ENCODE measurements around the gene PRXL2C. TPM values are rescaled to one million over a fixed set of nuclear protein-coding genes. Genes with fewer than 3 reads are reported as not detected.

PRXL2C gene
- total and polyA plus RNA-seq, 2 donors (not counting 1 experiment from before 2014, with no cell fraction given), result 10.9 to 16.1 TPM

DNA sequence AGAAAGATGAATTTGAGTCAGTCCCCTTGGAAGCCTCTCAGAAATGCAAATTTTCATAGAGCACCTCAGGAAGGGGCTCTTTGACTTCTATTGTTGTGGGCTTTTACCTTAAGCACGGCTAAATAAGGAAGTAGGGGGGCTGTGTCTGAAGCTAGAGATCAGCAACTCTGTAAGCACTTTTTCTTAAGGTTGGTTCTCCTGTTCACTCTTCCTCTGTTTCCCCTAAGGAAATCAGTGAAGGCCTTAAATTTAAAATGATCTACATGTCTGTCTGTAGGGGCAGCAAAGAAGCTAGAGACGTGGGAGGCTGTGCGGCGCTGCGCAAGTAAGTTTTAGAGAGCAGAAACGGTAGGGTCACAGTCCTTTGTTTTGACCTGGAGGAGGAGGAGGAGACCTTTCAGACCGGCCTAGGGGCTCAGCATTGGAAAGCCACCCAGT lies 34.3 kb downstream of the PRXL2C start:
- TF ChIP-seq, protein P1, sequence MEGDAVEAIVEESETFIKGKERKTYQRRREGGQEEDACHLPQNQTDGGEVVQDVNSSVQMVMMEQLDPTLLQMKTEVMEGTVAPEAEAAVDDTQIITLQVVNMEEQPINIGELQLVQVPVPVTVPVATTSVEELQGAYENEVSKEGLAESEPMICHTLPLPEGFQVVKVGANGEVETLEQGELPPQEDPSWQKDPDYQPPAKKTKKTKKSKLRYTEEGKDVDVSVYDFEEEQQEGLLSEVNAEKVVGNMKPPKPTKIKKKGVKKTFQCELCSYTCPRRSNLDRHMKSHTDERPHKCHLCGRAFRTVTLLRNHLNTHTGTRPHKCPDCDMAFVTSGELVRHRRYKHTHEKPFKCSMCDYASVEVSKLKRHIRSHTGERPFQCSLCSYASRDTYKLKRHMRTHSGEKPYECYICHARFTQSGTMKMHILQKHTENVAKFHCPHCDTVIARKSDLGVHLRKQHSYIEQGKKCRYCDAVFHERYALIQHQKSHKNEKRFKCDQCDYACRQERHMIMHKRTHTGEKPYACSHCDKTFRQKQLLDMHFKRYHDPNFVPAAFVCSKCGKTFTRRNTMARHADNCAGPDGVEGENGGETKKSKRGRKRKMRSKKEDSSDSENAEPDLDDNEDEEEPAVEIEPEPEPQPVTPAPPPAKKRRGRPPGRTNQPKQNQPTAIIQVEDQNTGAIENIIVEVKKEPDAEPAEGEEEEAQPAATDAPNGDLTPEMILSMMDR (IDR thresholded peaks at IDR 0.05), result no peak
- TF ChIP-seq EZH2 (IDR thresholded peaks at IDR 0.05; ENCODE audit: borderline replicate concordance, insufficient read depth, low read depth, low read length, poor library complexity, severe bottlenecking), result no peak
- Mint-ChIP-seq H3K27me3 (peaks cover 41% of the 10 kb centered on the region), H3K4me3 (peak overlapping the region; percentile 63), H3K9me3 (ENCODE audit: insufficient read depth) (no peaks in the 10 kb centered on the region), H3K4me1 (peaks cover 7% of the 10 kb centered on the region), H3K27ac (no peak overlapping the region)
- H3K27ac ChIP-seq (ENCODE audit: low read length in 2 of 2), result no peak overlapping the region
- H3K9ac ChIP-seq (ENCODE audit: low read length), result no peak overlapping the region
- no peak overlapping the region for H3K4me2 ChIP-seq (replicated peaks; ENCODE audit: low read depth, low read length, poor library complexity, severe bottlenecking)
- peak; percentile 17 for DNase-seq
- H3K4me1 ChIP-seq (ENCODE audit: control insufficient read depth in 2 of 2, insufficient read depth in 2 of 2, low read length in 2 of 2), result peaks cover 11 to 14% of the 10 kb centered on the region in 2 donors
- no peaks in the 10 kb centered on the region for H4K20me1 ChIP-seq (ENCODE audit: control insufficient read depth, insufficient read depth, low read length, poor library complexity, severe bottlenecking)
- 52% methylated on average over 6 of the region's 7 CpGs for WGBS (ENCODE audit: insufficient coverage)
- ATAC-seq (ENCODE audit: low read depth), result no peak
- ChIA-PET CTCF (no interaction called here), POLR2A (interaction anchor here (0.6 kb wide), 1 partner anchor 31 kb away, joined by 4 read pairs; no protein-coding TSS in a partner anchor)
- H3K36me3 ChIP-seq (replicated peaks in 1 of 2; ENCODE audit: control extremely low read depth in 1 of 2, control insufficient read depth in 1 of 2, extremely low read depth in 1 of 2, insufficient read depth in 2 of 2, low read length in 1 of 2), result no peaks in the 10 kb centered on the region
- peaks cover 0 to 11% (median 0%) of the 10 kb centered on the region in 3 donors for H3K9me3 ChIP-seq (ENCODE audit: control extremely low read depth in 1 of 3, control insufficient read depth in 2 of 3, insufficient read depth in 1 of 3, low read length in 2 of 3)
- no peaks in the 10 kb centered on the region for H3K79me2 ChIP-seq (ENCODE audit: control insufficient read depth, insufficient read depth, low read length)
- no peak overlapping the region for H2AFZ ChIP-seq (ENCODE audit: insufficient read depth, low read depth, low read length, poor library complexity, severe bottlenecking)
- peaks cover 0 to 38% (median 25%) of the 10 kb centered on the region in 4 experiments for H3K27me3 ChIP-seq (replicated peaks in 1 of 4; ENCODE audit: control extremely low read depth in 1 of 4, control insufficient read depth in 3 of 4, insufficient read depth in 4 of 4, low read length in 3 of 4)
- H3K4me3 ChIP-seq (ENCODE audit: control extremely low read depth in 1 of 5, extremely low read depth in 1 of 5, insufficient read depth in 1 of 5, low read depth in 2 of 5, low read length in 4 of 5), result no peak overlapping the region
- intact Hi-C loops (cut with micrococcal nuclease), result no loop called here

DNA sequence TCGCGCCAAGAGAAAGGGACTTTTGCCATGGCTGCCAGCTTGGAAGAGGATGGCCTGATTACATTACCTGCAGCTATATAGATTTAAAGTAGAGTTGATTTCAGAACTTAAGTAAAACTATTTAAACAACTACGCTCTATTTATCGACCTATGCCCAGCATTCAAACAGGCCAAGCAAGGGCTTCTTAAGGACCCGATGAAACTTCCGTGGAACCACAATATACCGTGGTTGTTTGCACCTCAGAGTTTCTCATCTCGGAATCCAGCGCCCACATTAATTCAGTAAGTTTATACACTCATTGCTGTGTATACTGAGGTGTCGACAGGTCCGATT lies 35.0 kb downstream of the PRXL2C start:
- H3K9me3 Mint-ChIP-seq (ENCODE audit: insufficient read depth), result no peaks in the 10 kb centered on the region
- H3K4me3 Mint-ChIP-seq, result peak overlapping the region; percentile 63
- Histone ChIP-seq H4K20me1 (ENCODE audit: control insufficient read depth, insufficient read depth, low read length, poor library complexity, severe bottlenecking) (no peaks in the 10 kb centered on the region), H3K9ac (ENCODE audit: low read length) (no peak overlapping the region), H3K4me1 (ENCODE audit: control insufficient read depth in 2 of 2, insufficient read depth in 2 of 2, low read length in 2 of 2) (peaks cover 11 to 14% of the 10 kb centered on the region in 2 donors), H3K27me3 (replicated peaks in 1 of 4; ENCODE audit: control extremely low read depth in 1 of 4, control insufficient read depth in 3 of 4, insufficient read depth in 4 of 4, low read length in 3 of 4) (peaks cover 0 to 38% (median 25%) of the 10 kb centered on the region in 4 experiments), H2AFZ (ENCODE audit: insufficient read depth, low read depth, low read length, poor library complexity, severe bottlenecking) (peak overlapping the region; percentile 70), H3K9me3 (ENCODE audit: control extremely low read depth in 1 of 3, control insufficient read depth in 2 of 3, insufficient read depth in 1 of 3, low read length in 2 of 3) (peaks cover 0 to 11% (median 0%) of the 10 kb centered on the region in 3 donors), H3K27ac (ENCODE audit: low read length in 2 of 2) (no peak overlapping the region), H3K4me2 (replicated peaks; ENCODE audit: low read depth, low read length, poor library complexity, severe bottlenecking) (peak overlapping the region; percentile 86), H3K79me2 (ENCODE audit: control insufficient read depth, insufficient read depth, low read length) (no peaks in the 10 kb centered on the region), H3K36me3 (replicated peaks in 1 of 2; ENCODE audit: control extremely low read depth in 1 of 2, control insufficient read depth in 1 of 2, extremely low read depth in 1 of 2, insufficient read depth in 2 of 2, low read length in 1 of 2) (no peaks in the 10 kb centered on the region), H3K4me3 (ENCODE audit: control extremely low read depth in 1 of 5, extremely low read depth in 1 of 5, insufficient read depth in 1 of 5, low read depth in 2 of 5, low read length in 4 of 5) (peak overlapping the region in 2 of 5 experiments; percentile 50 to 56)
- POLR2A ChIA-PET, result interaction anchor here (0.6 kb wide), 1 partner anchor 1953 kb away, joined by 5 read pairs; no protein-coding TSS in a partner anchor
- 70% methylated on average over 2 of the region's 11 CpGs for WGBS (ENCODE audit: insufficient coverage)
- ATAC-seq (ENCODE audit: low read depth) (no peak), DNase-seq (no peak)
- H3K4me1 Mint-ChIP-seq, result peaks cover 7% of the 10 kb centered on the region
- TF ChIP-seq, protein P1 (IDR thresholded peaks at IDR 0.05), result no peak
- TF ChIP-seq EZH2 (IDR thresholded peaks at IDR 0.05; ENCODE audit: borderline replicate concordance, insufficient read depth, low read depth, low read length, poor library complexity, severe bottlenecking), result no peak
- CTCF ChIA-PET, result no interaction called here
- H3K27me3 Mint-ChIP-seq, result peaks cover 48% of the 10 kb centered on the region
- intact Hi-C loops (cut with micrococcal nuclease), result no loop called here
- H3K27ac Mint-ChIP-seq, result no peak overlapping the region

Data from B cell (primary cell).